HK-2 (cell line): ENCODE measurements around the gene FOXN3.
"Not testable (repeated sequence)": the region's sequence is repeated elsewhere in the genome, so short reads cannot be mapped to it uniquely, and the experiment has no call there.

ENCODE experiments used
- DNase-seq: peaks from one replicate; pipeline ENCODE4 v3.0.0-alpha.2; 2018; ENCODE audit not compliant: unreplicated experiment

Gene FOXN3

DNA sequence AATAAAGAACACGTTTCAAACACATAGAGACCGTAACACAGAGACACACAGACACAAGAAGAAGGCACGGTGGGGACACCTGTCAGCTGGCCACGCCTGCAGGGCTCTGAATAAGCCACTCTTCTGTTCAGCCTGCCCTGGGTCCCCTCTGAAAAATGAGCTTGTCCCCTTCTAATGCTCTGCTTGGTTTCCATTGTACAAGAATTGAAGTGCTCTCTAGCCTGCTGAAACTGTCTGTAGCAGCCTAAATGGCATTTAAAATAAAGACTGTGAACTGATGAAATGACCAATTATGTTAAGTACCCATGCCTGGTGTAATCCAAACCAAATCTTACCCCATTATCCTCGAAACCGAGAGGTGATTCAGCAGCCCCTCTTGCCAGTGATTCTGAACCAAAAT lies 139.8 kb downstream of the FOXN3 start:
- DNase-seq, result no peak

DNA sequence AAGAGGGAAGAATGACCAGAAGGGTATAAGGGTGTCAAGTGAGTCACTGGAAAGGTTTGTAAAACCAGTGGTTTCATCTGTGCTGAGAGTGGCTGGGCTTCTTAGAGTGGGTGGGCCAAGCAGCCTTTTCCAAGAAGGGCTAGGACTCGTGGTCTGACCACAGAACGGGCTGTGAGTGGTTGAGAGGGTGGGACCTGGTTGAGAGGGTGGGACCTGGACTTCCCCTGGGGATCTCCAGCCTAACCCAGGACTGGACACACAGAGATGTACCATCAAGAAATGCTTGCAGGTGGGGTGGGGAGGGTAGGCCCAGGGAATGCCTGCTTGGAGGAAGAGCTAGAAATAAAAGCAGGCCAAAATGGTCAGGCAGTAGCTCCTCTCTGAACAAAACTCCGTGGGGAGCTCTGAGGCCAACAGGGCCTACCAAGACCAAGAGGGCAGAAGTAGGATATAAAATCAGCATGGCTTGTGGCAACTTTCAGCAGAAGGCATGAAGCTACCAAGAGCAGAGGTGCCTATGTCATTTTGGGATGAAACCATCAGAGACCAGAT lies 140.5 kb downstream of the FOXN3 start:
- DNase-seq, result peak; percentile 90

DNA sequence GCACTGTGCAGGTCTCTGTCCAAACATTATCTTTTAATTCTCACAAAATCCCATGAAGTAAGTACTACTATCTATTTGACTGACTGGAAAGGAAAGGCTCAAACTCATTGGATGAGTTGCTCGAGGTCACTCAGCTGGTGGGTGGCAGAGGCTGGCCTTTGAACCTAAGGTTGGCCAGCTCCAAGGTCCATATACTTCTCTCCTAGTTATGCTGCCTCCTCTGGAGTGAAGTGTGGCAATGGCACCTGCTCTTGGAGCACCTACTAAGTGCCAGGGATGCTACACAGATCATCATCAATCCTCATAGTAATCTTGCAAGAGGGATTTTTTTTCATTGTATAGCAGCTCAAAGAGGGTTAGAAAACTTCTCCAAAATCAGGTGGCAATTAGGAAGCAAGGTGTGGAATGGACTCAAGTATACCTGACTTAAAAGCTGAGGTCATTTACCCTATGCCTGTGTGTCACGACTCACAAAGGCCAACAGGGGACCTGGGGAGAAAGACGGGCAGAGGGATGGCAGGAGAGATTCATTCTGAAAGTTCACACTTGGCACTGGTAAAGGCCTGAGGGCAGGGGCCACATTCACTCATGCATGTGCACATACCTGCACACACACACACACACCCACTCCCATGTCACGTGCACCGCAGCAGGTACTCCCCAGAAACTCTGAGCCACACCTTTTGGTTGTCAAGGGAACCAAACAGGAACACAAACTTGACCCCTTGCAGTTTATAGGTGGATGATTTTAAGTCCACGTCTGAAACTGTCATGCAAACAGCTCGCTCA lies 146.4 kb downstream of the FOXN3 start:
- DNase-seq, result no peak

DNA sequence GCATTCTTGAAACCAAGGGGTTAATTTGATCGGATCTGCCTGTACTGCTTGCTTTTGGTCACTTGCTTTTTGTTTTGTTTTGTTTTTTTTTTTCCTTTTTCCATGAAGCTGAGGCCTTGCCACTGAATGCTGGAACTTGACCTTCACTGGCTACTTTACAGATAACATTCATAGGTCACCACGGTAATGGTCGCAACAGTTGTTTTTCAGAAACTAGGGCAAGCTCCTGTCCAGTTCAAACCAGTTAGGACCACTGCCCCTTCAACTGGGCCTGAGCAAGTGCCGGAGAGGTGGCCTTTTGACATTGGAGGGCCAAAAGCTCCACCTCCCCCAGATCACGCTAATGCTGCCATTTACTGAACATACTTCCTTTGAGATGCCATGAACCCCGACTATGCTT lies 147.6 kb downstream of the FOXN3 start:
- DNase-seq, result no peak

DNA sequence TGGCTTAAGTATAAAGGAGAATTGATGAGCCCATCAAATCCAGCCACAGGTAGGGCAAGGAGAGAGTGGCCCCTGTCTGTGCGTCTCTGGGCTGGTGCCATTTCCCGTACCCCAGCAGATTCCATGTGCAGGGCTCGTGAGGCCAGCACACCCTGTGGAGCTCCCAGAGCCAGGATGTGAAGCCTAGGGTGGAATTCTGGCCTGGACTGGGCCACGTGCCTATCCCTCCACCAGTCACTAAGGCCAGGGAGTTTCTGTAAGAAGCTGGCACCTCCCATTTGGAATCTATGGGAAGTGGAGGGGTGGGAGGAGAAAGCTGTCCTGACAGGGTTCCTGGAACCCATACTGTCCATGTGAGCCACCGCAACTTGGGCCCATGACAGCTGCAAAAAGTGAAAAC lies 148.5 kb downstream of the FOXN3 start:
- DNase-seq, result no peak

DNA sequence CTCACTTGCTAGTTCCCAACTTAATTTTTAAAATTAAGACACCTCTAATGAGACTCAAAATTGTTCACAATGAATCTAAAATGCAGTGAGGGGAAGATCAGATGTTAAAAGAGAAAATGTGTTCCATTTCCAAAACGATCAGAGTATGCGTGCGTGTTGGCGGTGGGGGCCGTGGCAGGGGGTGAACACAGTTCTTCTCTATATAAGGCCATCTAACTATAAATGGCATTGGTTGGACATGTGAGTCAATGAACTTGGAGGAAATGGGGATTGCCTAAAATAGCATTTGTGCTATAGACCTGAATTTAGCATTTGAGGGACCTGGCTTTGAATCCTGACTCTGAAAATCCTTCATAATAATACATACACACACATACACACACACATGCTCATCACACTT lies 149.4 kb downstream of the FOXN3 start:
- no peak for DNase-seq

DNA sequence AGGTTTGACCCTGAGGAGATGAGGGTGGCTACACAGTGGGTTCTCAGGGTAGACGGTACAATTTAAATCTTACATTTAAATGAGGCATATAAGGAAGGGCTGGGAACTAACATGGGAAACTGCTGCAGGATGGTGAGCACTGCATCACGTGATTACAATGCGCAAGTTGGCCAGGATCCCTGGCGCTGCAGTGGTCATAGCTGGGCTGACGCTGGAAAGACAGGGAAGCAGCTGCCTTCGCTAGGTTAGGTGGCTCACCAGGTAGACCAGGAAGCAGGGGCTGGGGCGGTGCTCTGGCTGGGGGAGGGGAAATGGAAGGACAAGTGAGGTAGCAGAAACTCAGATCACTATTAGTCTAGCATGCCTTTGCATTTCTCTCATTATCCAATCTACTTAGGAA lies 149.9 kb downstream of the FOXN3 start:
- no peak for DNase-seq

DNA sequence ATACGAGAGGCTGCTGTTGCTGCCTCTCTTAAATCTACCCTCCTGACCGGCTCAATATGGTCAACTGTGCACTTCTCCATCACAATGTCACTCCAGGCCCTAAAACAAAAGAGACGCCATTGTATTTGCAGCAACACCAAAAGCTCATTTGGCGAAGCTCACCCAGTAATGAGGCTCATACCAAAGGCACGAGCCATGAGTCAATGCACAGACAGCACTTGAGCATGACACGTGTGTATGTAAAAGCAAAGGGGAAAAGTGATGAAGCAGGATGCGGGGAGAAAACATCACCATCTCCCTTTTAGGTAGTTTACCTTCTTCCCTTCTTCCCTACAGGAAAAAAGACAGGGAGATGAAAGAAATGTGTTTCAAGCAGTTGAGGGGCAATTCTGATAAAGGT lies 150.3 kb downstream of the FOXN3 start:
- no peak for DNase-seq

DNA sequence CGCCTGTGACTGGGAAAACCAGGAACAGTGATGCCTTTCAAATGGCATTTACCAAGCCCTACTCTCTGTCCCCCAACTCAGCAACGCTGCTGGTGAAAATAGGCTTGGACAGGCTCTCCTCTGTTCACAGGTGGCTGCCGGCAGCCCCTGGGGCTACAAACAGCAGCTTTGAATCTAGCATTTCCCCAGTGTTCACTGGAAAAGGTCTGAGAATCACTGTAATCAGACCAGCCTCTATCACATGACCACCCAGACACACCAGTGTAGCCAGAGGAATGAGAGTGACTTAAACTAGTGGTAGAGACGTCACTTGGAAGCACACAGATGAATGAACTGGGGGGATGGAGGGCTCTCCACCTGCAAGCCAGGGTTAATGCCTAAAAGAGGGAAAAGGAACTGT lies 151.8 kb downstream of the FOXN3 start:
- DNase-seq, result no peak

DNA sequence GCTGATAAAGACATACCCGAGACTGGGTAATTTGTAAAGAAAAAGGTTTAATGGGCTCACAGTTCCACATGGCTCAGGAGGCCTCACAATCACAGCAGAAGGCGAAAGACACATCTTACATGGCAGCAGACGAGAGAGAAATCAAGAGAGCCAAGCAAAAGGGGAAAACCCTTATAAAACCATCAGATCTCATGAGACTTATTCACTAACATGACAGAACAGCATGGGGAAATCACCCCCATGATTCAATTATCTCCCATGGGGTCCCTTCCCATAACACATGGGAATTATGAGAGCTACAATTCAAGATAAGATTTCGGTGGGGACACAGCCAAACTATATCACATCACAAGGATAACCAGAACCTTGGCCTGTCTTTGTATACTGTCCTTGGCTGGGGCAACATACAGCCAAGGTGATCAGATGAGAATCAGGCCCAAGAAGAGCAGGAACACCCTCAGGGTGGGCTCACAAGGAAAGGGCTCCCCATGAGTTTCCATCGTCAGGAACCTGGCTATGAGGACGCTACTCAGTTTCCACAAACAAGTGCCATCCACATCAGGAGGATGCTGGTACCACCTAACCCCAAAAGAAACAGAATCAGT lies 152.7 kb downstream of the FOXN3 start:
- no peak for DNase-seq

DNA sequence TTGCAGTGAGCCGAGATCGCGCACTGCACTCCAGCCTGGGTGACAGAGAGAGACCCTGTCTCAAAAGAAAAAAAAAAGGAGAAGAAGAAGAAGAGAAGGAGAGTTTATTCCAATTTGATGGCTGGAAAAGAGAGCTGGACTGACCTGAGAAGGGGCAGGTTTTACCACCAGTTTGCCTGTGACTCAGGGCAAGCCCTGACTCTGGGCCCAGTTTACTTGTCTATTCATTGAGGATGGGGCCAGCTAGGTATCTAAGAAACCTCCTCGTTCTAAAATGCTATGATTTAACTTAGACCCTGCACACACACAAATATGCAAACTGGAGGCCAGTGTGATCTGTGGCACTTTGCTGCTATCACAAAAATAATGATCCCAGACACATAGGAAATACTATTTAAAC lies 155.0 kb downstream of the FOXN3 start:
- no peak for DNase-seq

DNA sequence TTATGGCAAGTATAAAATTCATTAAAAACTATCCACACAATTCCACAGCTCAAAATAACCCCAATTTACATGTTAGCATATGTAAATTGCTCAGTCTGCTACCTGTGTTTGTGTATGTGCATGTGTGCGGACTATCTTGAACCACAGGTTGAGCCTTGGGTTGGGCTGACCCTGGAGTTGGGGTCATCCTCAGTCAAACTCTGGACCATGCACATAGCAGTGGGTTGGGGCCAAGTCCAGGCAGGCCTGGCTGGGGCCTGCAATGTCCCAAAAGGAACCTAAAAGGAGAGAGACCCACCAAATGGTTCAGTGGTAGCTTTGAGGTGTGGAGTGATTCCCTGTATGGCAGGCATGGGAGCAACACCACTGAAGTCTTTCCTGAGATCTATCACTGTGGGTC lies 156.1 kb downstream of the FOXN3 start:
- DNase-seq, result no peak

DNA sequence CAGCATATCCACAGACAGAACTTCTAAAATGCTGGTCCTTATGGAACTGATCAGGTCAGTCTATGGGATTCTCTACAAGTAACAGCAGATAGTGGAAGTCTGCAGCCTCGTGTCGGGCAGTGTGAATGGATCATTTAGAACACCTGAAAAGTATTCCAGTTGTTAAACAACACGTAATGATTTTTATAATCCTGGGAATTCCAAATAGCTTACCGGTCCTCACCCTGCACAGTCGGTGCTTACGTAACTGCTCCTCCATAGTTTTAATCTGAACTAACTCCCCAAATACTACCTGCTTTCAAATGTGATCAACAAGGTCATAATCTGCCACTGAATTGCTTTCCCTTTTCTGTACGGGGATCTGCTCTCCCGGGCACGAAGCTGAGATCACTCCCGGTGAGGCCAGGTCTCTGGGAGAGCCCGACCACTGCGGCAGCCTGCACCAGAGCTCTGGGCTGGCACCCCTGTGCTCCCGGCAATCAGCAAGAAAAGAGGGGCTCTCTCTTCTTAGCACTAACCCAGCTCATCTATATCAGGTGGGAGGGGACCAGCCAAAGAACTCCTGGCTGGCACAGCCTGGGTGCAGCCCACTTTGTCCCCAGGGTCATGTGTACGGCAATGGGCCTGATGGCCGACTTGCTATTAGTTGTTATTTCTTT lies 157.0 kb downstream of the FOXN3 start:
- DNase-seq, result no peak

DNA sequence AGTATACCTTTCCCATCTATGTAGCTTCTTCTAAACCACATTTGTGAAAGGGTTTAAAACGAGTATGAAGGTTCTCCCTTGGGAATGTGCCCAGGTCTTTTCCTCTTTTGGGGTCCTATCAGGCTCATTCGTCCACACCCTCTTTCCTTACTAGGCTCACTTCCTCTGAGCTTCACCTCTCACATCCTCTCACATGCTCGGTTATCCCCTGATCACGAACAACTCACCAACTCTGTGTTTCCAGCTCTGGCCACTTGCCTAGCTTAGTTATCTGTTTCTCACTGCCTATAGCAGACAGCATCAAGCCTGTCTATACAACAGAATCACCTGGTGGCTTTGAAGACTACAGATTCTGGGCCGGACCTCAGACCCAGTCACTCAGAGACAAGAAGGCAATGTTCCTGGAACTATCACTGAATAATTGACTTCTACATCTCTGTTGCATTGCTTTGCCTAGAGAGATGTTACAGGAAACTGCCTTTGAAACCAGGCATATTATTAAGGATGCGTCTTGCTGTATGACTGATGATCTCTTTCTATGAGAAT lies 158.2 kb downstream of the FOXN3 start:
- no peak for DNase-seq

DNA sequence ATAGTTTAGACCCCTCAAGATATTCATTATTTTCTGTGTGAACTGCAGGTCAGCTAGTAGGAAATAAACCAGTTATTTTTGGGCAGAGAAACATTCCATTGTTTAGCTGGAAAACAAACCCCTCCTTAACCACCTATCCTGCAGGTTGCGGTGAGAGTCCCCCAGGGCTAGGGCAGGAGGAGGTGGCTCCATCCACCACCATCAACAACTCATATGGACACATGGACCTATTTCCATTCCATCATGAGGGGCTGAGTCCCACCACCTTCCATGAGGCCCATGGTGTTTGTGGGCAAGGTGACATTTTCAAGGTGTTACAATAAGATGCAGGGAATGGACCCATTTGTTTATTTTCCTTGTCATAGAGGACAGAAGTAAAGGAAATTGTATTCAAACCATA lies 160.1 kb downstream of the FOXN3 start:
- DNase-seq, result no peak

DNA sequence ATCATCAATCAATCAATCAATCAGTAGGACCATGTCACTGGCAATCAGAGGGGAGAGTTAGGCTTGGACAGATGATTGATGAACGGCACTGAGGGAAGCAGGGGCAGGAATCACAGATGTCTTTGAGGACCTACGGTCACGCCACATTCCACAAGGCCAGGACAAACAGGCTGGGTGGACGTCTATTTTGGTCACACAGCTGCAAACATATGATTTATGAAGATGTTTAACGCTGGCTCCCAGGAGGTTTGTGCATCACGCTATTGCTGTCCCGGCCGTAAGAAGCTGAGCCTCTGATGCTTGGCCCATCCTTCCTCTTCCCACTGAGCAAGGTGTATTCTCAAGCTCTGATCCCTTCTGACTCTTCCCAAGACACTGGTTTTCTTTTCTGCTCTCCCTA lies 160.8 kb downstream of the FOXN3 start:
- no peak for DNase-seq

DNA sequence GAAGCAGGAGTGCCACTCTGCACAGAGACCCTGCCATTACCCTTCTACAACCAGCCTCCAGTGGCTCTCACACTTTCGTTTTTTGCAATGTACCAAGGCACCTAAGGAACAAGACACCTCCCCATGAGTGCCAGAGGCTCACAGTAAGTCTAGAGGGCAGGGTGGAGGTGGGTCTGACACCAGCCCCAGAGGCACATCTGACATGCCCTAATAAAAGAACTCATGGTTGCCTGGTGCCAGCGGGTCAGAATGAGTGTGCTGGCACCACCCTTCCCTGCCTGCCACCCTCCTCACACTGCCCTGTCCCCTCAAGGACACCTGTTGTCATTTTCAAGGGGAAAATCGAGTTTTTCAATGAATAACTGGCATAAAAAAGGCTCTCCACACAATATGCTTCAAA lies 161.2 kb downstream of the FOXN3 start:
- DNase-seq, result no peak

DNA sequence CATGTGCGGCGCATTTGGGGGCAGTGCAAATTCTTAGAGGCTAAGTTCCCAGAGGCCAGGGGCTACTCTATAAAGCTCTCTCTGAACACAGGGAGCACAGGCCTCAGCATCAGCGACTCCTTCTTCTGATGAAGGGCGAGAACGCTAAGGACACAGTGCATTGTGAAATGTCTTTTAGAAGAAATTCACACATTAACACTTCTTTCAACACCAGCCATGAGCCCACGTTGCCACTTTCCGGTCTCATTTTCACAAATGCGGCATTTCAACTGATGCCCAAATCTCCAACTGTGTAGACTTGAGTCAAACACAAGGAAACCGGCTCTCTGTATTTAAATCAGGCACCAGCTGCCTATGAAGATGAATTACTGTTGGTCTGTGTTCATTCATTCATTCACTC lies 162.0 kb downstream of the FOXN3 start:
- no peak for DNase-seq

DNA sequence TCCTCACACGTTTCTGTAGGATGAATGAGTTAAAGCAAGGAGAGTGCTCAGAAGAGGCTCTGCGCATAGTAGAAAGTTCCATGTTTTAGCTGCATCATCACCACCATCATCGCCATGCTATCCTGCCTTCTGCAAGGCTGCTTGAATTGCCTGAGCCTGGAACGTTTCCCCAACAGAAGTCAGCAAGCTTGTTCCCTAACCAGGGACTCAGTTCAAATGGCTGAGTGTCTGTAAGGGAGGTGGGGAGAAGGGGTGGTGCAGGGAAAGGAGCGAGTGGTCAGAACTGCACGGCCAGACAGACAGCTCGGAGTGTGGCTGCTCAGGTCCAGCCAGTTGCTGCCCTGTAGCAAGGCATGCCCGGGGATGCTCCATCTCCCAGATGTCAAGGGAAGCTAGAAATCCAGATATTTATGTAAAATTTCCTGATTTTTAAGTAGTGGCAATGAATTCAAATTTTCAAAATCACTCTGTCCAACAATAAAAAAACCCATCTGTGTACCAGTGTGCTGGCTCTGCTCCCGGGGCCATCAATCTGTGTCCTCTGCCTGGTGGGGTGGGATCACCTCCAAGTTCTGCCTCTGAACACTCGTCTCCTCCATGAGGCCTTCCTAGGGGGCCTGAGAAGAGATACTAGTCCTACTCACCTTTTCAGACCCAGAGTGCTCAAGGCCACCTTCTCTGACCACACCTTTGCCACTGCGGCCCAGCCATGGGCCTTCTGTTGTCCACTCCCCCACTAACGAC lies 162.7 kb downstream of the FOXN3 start:
- DNase-seq, result no peak

DNA sequence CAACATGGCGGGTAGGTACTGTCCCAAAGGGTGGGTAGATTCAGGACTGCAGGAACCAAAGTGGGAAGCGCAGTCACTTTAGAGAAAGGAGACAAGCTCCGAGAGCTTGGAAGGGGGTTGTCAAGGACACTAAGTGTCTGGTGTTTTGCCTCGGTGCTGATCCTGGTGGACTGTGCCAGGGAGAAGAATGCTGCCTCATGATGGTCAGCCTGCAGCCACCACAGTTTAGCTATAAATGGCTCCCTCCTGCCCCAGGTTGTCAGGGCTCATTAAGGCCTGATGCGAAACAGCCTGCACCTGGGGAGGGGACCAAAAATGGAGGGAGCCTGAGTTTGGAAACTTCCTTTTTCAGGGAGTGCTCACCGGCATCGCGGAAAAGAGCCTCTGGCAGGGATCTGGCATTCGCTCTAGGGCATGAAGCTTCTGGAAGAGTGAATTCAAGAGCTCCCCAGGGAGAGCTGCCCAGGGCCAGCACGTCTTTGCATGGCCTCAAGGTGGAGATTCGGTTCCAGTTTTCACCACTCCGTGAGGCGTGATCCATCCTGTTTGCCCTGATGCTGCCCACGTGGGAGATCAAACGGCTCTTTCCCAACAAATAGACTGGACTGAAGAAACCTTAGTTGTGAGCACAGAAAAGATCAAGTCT lies 164.0 kb downstream of the FOXN3 start:
- DNase-seq, result no peak

DNA sequence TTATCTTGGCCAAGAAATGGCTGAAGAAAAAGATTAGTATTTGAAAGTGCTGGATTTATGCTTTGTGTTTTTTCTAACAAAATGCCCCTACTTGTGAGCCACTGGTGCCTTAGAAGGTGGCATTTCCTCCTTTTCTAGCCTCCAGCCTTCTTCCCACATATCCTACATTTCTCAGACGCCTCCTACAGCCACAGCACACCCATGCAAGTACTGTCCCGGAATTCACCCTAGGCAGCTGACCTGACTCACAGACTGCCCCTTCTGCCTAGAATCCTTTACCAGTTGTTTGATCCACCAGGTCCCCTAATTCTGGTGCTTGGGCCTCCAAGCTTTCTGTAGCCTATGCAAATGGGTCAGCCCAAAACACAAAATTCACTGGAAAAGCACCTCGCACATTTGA lies 166.0 kb downstream of the FOXN3 start:
- DNase-seq, result no peak

DNA sequence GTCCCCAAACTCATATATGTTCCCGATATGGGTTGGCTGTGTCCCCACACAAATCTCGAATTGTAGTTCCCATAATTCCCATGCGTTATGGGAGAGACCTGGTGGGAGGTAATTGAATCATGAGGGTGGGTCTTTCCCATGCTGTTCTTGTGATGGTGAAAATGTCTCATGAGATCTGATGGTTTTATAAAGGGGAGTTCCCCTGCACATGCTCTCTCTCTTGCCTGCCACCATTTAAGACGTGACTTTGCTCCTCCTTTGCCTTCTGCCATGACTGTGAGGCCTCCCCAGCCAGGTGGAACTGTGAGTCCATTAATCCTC lies 166.4 kb downstream of the FOXN3 start:
- DNase-seq, result not testable (repeated sequence)
